GM12891 (cell line): ENCODE data around the gene TMEM80.
"Not testable (repeated sequence)": the region's sequence is repeated elsewhere in the genome, so short reads cannot be mapped to it uniquely, and the experiment has no call there.

Source experiments
- DNase-seq: peaks from one replicate; pipeline ENCODE4 v3.0.0; 2011; ENCODE audit warnings: low spot score; ENCODE audit not compliant: insufficient read length
- FAIRE-seq: peaks from 2 replicates; lab custom pipeline; 2011; peaks lifted over from hg19 to GRCh38; lab: Jason Lieb, UNC
- PAX5 ChIP-seq: IDR thresholded peaks from 2 replicates; pipeline ENCODE4 v1.6.1; 2011; ENCODE audit warnings: low read length, moderate library complexity, mild to moderate bottlenecking; ENCODE audit not compliant: insufficient read depth, severe bottlenecking
- POLR2A ChIP-seq: IDR thresholded peaks from 2 replicates; pipeline ENCODE4 v1.6.1; 2011; ENCODE audit warnings: low read depth, low read length, control low read depth
- POLR2AphosphoS5 ChIP-seq: IDR thresholded peaks from 2 replicates; pipeline ENCODE4 v1.6.1; 2011; ENCODE audit warnings: low read depth, low read length, control low read depth
- POU2F2 ChIP-seq: IDR thresholded peaks from 2 replicates; pipeline ENCODE4 v1.6.1; 2011; ENCODE audit warnings: low read depth, mild to moderate bottlenecking, control low read depth, low read length, moderate library complexity
- SPI1 ChIP-seq: IDR thresholded peaks from 2 replicates; pipeline ENCODE4 v1.6.1; 2011; ENCODE audit warnings: low read depth, low read length, control low read depth
- TAF1 ChIP-seq: IDR thresholded peaks from 2 replicates; pipeline ENCODE4 v1.6.1; 2011; ENCODE audit warnings: low read depth, low read length, control low read depth

TMEM80 gene

DNA sequence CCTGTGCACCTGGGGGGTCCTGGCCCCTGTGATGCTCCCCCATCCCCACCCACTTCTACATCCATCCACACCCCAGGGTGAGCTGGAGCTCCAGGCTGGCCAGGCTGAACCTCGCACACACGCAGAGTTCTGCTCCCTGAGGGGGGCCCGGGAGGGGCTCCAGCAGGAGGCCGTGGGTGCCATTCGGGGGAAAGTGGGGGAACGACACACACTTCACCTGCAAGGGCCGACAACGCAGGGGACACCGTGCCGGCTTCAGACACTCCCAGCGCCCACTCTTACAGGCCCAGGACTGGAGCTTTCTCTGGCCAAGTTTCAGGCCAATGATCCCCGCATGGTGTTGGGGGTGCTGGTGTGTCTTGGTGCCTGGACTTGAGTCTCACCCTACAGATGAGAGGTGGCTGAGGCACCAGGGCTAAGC lies 31.7 kb downstream of the TMEM80 start:
- no peak for TF ChIP-seq POU2F2
- TF ChIP-seq POLR2A = no peak
- no peak for TF ChIP-seq PAX5
- TF ChIP-seq TAF1 = no peak
- no peak for TF ChIP-seq POLR2AphosphoS5
- TF ChIP-seq SPI1 = no peak
- no peak for FAIRE-seq
- no peak for DNase-seq

DNA sequence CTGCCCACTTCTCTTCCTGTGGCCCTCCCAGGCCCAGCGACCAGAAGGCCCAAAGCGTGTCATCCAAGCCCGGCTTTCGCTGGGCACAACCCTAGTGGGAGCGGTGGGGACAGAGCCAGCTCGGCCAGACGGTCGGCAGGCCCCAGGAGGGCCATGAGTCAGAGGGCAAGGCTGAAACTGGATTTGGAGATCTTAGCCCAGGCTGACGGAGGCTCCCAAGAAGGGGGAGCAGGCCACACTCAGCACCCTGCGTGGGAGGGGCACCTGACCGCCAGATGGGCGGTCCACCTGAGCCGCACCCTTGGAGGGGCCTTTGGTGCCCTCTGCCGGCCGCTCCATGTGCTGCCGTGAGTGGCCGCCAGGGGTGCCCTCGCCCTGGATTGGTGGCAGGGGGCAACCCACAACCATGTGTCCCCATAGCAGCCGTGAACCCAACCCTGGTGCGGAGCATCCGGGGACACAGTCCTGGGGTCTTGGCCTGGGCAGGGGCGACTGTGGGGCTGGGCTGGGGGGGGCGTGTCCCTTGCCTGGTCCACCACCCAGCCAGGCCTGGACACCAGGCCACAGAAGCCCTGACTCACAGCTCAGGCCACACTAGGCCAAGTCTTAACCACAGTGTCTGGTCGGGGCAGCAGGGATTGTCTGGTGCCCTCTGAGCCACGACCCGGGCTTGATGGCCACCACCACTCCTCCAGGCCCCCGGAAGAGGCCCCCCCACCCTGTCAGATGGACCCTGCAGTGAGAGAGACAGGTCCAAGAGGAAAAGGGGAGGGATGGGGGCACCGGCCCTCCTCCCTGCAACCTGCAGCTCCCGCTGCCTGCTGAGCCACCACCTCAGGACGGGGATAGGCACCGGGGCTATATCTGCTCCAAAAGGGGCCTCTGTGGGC lies 32.5 kb downstream of the TMEM80 start:
- peak; percentile 94 for FAIRE-seq
- TF ChIP-seq SPI1 = no peak
- no peak for TF ChIP-seq TAF1
- TF ChIP-seq POLR2A = no peak
- no peak for TF ChIP-seq PAX5
- no peak for TF ChIP-seq POLR2AphosphoS5
- no peak for TF ChIP-seq POU2F2
- DNase-seq = peak; percentile 90

DNA sequence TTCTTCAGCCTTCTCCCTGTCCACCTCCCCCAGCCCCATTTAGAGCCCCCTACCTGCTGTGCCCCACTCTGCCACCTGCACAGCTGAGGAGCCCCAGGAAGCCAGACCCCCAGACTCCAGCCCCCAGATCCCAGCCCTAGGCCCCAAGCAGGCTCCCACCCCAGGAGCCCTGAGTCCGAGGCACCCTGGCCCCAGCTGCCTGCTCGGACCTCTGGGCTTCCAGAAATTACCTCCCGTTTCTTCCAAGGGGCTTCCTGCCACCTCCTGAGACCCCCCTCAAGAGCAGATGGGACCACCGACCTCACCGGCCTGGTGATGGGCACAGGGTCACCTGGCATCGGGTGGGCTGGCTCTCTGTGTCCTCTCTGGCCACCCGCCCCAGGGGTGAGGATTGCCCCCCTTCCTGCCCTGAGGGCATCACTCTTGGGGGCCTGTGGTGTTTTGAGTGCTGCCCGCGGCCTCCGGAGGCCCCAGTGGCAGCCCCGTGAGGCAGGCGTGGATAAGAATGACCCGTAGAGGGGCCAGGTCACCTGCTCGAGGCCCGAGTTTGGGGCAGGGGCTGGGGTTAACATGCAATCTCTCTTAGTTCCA lies 33.4 kb downstream of the TMEM80 start:
- TF ChIP-seq POU2F2 (no peak), SPI1 (no peak), TAF1 (no peak), POLR2A (no peak), PAX5 (no peak), POLR2AphosphoS5 (no peak)

DNA sequence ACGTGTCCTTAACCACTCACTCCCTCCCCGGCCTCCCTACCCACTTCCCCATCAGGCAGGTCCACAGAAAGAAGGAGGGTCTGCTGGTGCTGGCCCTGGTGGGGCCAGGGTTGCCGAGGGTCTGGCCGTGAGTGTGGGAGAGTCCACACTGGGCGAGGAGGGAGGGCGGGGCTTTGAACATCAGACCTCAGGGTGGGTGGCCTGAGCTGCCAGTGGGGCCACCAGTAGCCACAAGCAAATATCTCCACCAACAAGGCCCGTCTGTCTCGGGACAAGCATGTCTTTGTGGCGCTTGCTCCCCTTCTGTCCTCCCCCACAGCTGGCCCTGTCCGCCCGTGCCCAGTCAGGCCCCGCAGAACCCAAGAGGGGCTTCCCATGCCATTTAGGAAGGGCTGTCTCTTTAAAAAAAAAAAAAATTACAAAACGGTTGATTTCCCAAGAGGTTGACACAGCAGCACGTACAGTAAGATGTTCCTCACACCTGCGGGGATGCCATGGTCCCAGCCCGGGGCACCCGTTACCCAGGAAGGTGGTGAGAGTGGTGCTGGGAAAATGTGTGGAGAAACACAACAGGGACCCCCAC lies 34.0 kb downstream of the TMEM80 start:
- DNase-seq (no peak), FAIRE-seq (no peak)
- TF ChIP-seq POLR2A (no peak), POLR2AphosphoS5 (no peak), PAX5 (no peak), TAF1 (no peak), POU2F2 (no peak), SPI1 (no peak)

More for the DNA sequence above, 33.4 kb downstream of the TMEM80 start:
- DNase-seq (no peak), FAIRE-seq (no peak)

DNA sequence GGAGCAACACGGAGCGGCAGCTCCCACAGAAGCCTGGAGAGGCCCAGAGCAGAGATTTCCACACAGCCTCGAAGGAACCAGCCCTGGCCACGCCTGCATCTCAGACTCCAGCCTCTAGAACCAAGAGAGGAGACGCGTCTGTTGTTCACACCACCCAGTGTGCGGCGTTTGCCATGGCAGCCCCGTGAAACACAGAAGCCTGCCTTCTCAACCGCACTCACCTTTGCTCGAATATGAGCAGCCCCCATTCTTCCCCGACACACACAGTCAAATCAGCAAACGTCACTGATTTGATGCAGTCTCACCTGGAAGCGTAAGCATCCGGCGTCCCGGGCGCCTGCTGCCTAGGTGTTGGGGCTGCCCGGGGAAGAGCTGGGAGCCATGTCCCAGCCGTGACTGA lies 37.5 kb downstream of the TMEM80 start:
- TF ChIP-seq POLR2AphosphoS5 = no peak
- TF ChIP-seq POLR2A = no peak
- no peak for TF ChIP-seq POU2F2
- TF ChIP-seq TAF1 = no peak
- no peak for TF ChIP-seq SPI1
- FAIRE-seq (no peak), DNase-seq (no peak)

DNA sequence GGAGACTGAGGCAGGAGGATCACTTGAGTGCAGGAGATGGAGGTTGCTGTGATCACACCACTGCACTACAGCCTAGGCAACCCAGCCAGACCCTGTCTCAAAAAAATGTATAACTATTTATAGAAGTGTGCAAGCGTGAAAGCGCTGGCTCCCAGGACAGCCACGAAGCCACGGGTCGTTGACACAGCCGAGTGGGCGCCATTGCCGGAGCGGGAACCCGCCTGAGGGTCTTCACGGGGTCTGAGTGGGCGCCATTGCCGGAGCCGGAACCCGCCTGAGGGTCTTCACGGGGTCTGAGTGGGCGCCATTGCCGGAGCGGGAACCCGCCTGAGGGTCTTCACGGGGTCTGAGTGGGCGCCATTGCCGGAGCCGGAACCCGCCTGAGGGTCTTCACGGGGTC lies 38.9 kb downstream of the TMEM80 start:
- not testable (repeated sequence) for FAIRE-seq, DNase-seq

DNA sequence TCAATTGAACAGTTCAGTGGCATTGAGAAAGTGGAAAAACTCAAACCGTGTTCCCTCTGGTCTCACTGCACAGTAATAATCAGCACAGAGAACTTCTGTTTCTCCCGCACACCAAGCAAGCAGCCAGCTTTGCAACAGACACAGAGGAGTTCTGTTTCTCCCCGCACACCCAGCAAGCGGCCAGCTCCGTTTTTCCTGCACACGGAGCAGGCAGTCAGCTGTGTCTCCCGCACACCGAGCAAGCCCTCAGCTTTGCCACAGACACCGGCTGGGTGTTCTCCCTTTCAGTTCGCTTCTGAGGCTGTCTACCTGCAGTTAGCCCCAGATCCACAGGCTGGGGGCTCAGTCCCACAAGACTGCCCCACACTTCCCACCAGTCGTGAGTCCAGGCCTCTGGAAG lies 41.8 kb downstream of the TMEM80 start:
- FAIRE-seq = peak; percentile 9
- no peak for DNase-seq
- TF ChIP-seq TAF1 = no peak
- TF ChIP-seq POLR2AphosphoS5 = no peak
- no peak for TF ChIP-seq SPI1
- no peak for TF ChIP-seq PAX5
- no peak for TF ChIP-seq POU2F2
- TF ChIP-seq POLR2A = no peak

DNA sequence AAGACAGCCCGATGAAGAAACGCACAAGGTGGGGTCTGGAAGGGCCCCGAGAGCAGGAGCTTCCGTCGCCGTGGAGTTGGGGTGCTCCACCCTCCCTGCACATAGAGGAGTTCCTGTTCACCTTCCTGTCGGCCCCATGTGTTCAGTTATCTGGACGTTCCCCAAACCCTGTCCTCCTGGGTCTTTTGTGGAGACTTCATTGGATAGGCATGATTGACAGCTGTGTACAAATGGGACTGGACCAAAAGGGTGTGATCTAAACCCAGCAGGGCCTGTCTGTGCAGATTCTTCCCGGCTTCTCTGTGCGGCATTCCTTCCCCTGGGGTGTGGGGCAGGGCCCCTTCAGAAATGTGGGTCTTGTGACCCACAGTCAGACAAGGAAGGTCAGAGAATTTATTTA lies 42.3 kb downstream of the TMEM80 start:
- peak; percentile 69 for FAIRE-seq
- not testable (repeated sequence) for DNase-seq

DNA sequence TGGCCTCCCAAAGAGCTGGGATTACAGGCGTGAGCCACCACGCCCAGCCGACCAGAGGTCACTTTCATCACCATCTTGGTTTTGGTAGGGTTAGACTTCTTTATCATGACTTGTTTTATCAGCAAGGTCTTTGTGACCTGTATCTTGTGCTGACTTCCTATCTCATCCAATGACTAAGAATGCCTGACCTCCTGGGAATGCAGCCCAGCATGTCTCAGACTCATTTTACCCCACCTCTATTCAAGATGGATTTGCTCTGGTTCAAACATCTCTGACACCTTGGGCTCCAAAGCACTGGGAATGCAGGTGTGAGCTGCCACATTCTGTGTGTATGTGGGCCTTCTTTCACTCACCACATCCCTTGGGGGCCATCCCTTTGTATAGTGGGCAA lies 46.5 kb downstream of the TMEM80 start:
- TF ChIP-seq TAF1 (no peak), POLR2AphosphoS5 (no peak), POLR2A (no peak), POU2F2 (no peak), SPI1 (no peak), PAX5 (no peak)
- FAIRE-seq (no peak), DNase-seq (no peak)

DNA sequence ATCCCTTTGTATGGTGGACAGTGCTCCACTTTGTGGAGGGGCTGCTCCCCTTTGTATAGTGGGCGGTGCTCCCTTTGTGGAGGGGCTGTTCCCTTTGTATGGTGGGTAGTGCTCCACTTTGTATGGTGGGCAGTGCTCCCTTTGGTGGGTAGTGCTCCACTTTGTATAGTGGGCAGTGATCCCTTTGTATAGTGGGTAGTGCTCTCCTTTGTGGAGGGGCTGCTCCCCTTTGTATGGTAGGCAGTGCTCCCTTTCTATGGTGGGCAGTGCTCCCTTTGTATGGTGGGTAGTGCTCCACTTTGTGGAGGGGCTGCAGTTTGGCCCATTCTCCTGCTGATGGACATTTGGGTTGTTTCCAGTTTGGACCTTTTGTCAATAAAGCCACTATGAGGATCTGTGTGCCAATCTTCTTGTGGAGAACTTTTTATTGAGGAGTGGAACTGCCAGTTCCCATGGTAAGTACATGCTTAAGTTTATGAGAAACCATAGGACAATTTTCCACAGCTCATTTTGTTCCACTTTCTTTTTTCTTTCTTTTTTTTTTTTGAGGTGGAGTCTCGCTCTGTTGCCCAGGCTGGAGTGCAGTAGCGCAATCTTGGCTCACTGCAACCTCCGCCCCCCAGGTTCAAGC lies 47.1 kb downstream of the TMEM80 start:
- FAIRE-seq (no peak), DNase-seq (no peak)
- no peak for TF ChIP-seq TAF1
- TF ChIP-seq POU2F2 = no peak
- TF ChIP-seq SPI1 = no peak
- no peak for TF ChIP-seq POLR2AphosphoS5
- no peak for TF ChIP-seq PAX5
- TF ChIP-seq POLR2A = no peak
